H1 (cell line): ENCODE data around the gene ACTG2.

ENCODE experiments used
- BCL11A ChIP-seq, 2 experiments: IDR thresholded peaks; one replicate each; pipeline ENCODE4 v1.6.1; 2011; ENCODE audit warnings: low read depth in 2 of 2, low read length in 2 of 2, mild to moderate bottlenecking in 2 of 2
- EP300 ChIP-seq, 2 experiments: IDR thresholded peaks; 1 replicate in 1 of 2; 2 replicates in 1 of 2; pipeline ENCODE4 v1.6.1; 2011 to 2012; ENCODE audit warnings: low read depth in 2 of 2, low read length in 2 of 2, mild to moderate bottlenecking in 2 of 2, borderline replicate concordance in 1 of 2, inconsistent platforms in 1 of 2, moderate library complexity in 1 of 2
- GABPA ChIP-seq: IDR thresholded peaks from 2 replicates; pipeline ENCODE4 v1.6.1; 2011; ENCODE audit warnings: mild to moderate bottlenecking, low read length, moderate library complexity, borderline replicate concordance; ENCODE audit not compliant: insufficient read depth
- POLR2A ChIP-seq, 2 experiments: IDR thresholded peaks; 1 replicate in 1 of 2; 2 replicates in 1 of 2; pipeline ENCODE4 v1.6.1; 2011; ENCODE audit warnings: low read depth in 2 of 2, low read length in 2 of 2, mild to moderate bottlenecking in 2 of 2; ENCODE audit errors: control extremely low read depth in 1 of 2
- POLR2AphosphoS5 ChIP-seq: IDR thresholded peaks from 2 replicates; pipeline ENCODE4 v1.6.1; 2011; ENCODE audit warnings: low read depth, low read length
- RXRA ChIP-seq: IDR thresholded peaks from 2 replicates; pipeline ENCODE4 v1.6.1; 2011; ENCODE audit warnings: low read depth, mild to moderate bottlenecking, low read length, moderate library complexity; ENCODE audit not compliant: insufficient read depth
- TBP ChIP-seq: IDR thresholded peaks from 2 replicates; pipeline ENCODE4 v1.6.1; 2011; ENCODE audit warnings: low read depth, low read length, improper control_type of control experiment
- TCF12 ChIP-seq: IDR thresholded peaks from 2 replicates; pipeline ENCODE4 v1.6.1; 2011; ENCODE audit warnings: low read depth, mild to moderate bottlenecking, low read length
- YY1 ChIP-seq: IDR thresholded peaks from 2 replicates; pipeline ENCODE4 v1.6.1; 2011; ENCODE audit warnings: low read depth, mild to moderate bottlenecking, low read length
- ZNF274 ChIP-seq: IDR thresholded peaks from 2 replicates; pipeline ENCODE4 v1.7.0; 2012; ENCODE audit warnings: low read length, borderline replicate concordance; ENCODE audit errors: extremely low read depth
- TF ChIP-seq, protein P1 (sequence below), 3 experiments: IDR thresholded peaks; 1 replicate in 2 of 3; 2 replicates in 1 of 3; pipeline versions ENCODE4 v1.5.1 to v1.6.1; 2011; ENCODE audit warnings: low read length in 3 of 3, mild to moderate bottlenecking in 3 of 3, inconsistent platforms in 2 of 3, low read depth in 1 of 3, moderate library complexity in 1 of 3; ENCODE audit not compliant: insufficient read depth in 1 of 3; ENCODE audit errors: control extremely low read depth in 1 of 3

DNA sequence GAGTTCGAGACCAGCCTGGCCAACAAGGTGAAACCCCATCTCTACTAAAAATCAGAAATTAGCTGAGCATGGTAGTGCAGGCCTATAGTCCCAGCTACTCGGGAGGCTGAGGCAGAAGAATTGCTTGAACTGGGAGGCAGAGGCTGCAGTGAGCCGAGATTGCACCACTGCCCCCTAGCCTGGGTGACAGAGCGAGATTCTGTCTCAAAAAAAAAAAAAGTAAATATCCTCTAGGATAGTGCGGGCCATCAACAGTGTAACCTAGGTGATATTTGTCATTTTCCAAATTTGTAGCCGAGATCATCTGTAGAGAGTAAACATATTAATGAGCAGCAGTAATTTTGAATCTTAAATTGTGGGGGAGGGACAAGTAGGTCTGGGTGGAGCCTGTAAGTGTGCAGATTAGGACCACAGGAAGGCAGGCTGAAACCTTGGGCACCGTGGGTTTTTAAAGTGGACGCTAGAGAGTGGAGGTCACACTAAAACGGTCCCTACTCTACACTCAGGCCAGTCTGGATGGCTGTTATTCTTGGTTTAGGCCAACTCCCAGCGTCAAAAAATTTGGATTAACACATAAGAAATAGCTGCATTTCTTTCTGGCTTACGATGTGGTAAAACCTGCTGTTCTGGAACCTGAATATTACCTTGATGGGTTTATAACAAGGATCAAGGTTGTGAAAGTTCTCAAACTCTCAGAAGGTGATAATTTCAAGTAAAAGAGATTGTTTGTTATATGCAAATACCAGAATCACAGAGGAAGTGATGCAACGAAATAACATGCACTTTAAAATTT is 69.2 kb downstream of the ACTG2 start:
- TF ChIP-seq POLR2A (IDR thresholded peaks at IDR 0.05; ENCODE audit: control extremely low read depth in 1 of 2, low read depth in 2 of 2, low read length in 2 of 2) (no peak), EP300 (IDR thresholded peaks at IDR 0.05; ENCODE audit: borderline replicate concordance in 1 of 2, low read depth in 2 of 2, low read length in 2 of 2) (no peak), TCF12 (no peak), GABPA (no peak), RXRA (no peak), POLR2AphosphoS5 (no peak), YY1 (no peak), BCL11A (IDR thresholded peaks at IDR 0.05; ENCODE audit: low read depth in 2 of 2, low read length in 2 of 2) (no peak), ZNF274 (no peak), TBP (no peak)
- TF ChIP-seq, protein P1, sequence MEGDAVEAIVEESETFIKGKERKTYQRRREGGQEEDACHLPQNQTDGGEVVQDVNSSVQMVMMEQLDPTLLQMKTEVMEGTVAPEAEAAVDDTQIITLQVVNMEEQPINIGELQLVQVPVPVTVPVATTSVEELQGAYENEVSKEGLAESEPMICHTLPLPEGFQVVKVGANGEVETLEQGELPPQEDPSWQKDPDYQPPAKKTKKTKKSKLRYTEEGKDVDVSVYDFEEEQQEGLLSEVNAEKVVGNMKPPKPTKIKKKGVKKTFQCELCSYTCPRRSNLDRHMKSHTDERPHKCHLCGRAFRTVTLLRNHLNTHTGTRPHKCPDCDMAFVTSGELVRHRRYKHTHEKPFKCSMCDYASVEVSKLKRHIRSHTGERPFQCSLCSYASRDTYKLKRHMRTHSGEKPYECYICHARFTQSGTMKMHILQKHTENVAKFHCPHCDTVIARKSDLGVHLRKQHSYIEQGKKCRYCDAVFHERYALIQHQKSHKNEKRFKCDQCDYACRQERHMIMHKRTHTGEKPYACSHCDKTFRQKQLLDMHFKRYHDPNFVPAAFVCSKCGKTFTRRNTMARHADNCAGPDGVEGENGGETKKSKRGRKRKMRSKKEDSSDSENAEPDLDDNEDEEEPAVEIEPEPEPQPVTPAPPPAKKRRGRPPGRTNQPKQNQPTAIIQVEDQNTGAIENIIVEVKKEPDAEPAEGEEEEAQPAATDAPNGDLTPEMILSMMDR (IDR thresholded peaks at IDR 0.05; ENCODE audit: control extremely low read depth in 1 of 3, insufficient read depth in 1 of 3, low read depth in 1 of 3, low read length in 3 of 3): peak; percentile 8 to 15 (median 14); a peak in 3 of 4 replicates
